Lower leg skin (tissue), 3 donors: ENCODE data around the gene HEATR3.

ENCODE experiments used
- CTCF ChIP-seq, 3 donors: fragments of 450-650 bp; IDR thresholded peaks; one replicate each; pipeline ENCODE4 v1.5.1; 2016; ENCODE audit warnings: antibody characterized with exemption in 3 of 3, mild to moderate bottlenecking in 3 of 3, moderate library complexity in 2 of 3
- POLR2A ChIP-seq, 2 donors: fragments of 450-650 bp; IDR thresholded peaks; one replicate each; pipeline ENCODE4 v1.6.1; 2016 to 2017; ENCODE audit warnings: antibody characterized with exemption in 2 of 2, mild to moderate bottlenecking in 1 of 2, moderate library complexity in 1 of 2

GRCh38 chr16:50139580-50139979 lies 73.8 kb downstream of the HEATR3 start:
- TF ChIP-seq CTCF (IDR thresholded peaks at IDR 0.05) (no peak), POLR2A (IDR thresholded peaks at IDR 0.05) (no peak)
